GM19239 (cell line): ENCODE measurements around the gene LKAAEAR1.
"Not testable (repeated sequence)": the region's sequence is repeated elsewhere in the genome, so short reads cannot be mapped to it uniquely, and the experiment has no call there.

Source experiments
- DNase-seq: peaks from one replicate; pipeline ENCODE4 v3.0.0; 2011; ENCODE audit warnings: low spot score; ENCODE audit not compliant: insufficient read length
- FAIRE-seq: peaks from 2 replicates; lab custom pipeline; 2011; peaks lifted over from hg19 to GRCh38; lab: Jason Lieb, UNC

Gene LKAAEAR1, protein sequence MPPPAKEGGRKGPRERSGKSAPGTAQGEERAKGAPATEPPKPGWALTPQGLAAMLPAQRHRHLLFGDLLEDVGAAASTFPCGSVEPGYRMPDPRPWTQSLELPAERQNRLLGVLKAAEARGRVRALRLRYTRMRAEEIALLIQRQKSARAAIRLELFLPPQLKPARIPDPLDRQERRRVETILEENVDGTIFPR

DNA sequence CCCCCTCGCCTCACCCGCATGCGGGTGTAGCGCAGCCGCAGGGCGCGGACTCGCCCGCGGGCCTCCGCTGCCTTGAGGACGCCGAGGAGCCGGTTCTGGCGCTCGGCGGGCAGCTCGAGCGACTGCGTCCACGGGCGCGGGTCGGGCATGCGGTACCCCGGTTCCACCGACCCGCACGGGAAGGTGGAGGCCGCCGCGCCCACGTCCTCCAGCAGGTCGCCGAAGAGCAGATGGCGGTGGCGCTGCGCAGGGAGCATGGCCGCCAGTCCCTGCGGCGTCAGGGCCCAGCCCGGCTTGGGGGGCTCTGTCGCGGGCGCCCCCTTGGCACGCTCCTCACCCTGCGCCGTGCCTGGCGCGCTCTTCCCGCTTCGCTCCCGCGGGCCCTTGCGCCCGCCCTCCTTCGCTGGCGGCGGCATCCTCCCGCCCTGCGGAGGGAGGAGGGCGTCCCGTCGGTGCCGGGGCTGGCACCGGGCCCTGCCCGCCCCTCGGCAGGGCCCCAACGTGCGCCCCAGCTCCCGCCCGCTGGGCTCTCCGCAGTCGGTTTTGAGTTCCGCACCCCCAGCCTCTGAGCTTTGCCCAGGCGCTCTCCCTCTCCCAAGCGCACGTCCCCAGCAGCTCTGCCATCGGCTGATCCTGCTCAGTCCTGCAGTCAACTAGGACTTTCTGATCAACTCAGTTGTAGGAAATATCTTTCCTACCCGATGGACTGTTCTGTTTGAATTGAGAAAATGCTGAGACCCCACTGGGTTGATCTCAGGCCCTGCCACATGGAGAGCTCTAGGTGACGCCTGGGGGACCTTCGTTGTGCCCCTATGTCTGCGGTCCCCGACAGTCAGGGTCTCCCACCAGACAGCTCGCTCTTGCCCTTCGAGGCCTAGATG, at the start of gene LKAAEAR1:
TSS of gene LKAAEAR1 (minus strand) at position 595 of the 881 bp plus-strand sequence. CDS start at position 416, 179 bp downstream.
- DNase-seq, result no peak
- FAIRE-seq, result no peak

DNA sequence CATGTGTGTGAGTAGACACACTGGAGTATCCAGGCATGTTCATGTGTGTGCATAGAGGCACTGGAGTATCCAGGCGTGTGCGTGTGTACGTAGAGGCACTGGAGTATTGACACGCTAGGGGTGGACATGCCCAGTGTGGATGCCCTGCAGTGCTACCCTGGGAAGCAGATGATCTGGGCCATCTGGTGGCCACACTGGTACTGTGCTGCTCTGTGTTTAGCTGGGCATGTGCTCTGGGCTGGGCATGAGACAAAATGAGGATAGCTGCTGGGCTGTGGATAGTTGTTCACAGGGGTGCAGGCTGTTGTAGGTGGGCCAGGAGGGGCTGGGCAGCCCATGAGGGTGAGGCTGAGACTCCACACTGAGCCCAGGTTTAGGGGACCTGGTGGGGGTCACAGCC, 47.2 kb upstream of the LKAAEAR1 start:
- no peak for DNase-seq
- FAIRE-seq, result no peak

DNA sequence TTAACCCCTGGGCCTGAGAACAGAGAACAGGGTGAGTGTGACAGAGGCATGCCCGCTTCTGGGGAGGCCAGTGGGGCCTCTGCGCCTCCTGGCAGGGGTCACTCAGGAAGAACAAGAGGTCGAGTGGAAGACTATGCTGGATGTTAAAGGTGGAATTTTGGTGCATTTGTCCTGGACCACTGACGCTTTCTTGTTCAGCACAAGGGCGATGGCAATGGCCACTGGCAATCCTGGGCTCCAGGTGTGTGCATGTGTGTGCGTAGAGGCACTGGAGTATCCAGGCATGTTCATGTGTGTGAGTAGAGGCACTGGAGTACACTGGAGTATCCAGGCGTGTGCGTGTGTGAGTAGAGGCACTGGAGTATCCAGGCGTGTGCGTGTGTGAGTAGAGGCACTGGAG, 46.7 kb upstream of the LKAAEAR1 start:
- FAIRE-seq, result no peak
- no peak for DNase-seq

DNA sequence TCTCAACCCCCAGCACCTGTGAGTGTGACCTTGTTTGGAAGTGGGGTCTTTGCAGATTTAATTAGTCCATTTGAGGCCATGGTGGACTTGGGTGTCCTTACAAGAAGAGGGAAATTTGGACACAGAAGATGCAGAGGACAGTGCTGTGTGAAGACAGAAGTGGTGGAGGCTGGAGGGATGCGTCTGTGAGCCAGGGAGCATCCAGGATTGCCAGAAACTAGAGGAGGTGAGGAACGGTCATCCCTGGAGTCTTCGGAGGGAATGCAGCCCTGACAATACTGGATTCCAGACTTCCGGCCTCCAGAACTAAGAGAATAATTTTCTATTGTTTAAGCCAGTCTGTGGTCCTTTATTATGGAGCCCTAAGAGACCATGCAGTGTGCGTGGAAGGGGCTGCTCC, 46.1 kb upstream of the LKAAEAR1 start:
- no peak for DNase-seq
- no peak for FAIRE-seq

DNA sequence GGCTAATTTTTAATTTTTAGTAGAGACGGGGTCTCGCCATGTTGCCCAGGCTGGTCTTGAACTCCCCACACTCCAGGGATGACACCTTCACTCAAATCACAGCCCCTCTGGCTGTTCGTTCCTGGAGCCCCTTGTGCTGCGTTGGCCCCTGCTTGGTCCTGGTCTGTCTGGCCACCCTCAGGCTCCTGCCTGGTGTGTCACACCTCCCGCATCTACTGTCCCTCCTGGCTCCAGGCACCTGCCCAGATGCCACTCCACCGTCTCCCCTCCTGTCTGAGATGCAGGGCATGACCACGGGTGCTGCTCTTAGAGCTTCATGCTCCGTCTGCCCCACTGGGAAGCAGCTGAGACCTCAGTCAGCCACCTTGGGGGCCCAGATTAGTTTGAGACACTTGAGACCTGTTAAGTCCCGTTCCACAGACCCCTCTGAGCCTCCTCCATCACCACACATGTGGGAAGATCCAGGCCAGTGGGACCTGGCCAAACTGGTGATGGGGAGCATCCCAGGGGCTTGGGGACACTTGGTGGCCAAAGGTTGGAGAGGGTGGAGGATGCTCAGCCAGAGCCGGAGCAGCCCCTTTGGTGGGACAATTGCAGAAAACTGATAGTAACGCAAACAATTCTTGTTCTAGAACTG, 45.1 kb upstream of the LKAAEAR1 start:
- FAIRE-seq (no peak), DNase-seq (no peak)

DNA sequence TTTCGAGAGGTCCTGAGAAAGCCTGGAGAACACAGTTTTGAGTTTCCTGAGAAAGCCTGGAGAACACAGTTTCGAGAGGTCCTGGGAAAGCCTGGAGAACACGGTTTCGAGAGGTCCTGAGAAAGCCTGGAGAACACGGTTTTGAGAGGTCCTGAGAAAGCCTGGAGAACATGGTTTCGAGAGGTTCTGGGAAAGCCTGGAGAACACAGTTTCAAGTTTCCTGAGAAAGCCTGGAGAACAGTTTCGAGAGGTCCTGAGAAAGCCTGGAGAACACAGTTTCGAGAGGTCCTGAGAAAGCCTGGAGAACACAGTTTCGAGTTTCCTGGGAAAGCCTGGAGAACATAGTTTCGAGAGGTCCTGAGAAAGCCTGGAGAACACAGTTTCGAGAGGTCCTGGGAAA, 39.3 kb upstream of the LKAAEAR1 start:
- not testable (repeated sequence) for FAIRE-seq, DNase-seq

DNA sequence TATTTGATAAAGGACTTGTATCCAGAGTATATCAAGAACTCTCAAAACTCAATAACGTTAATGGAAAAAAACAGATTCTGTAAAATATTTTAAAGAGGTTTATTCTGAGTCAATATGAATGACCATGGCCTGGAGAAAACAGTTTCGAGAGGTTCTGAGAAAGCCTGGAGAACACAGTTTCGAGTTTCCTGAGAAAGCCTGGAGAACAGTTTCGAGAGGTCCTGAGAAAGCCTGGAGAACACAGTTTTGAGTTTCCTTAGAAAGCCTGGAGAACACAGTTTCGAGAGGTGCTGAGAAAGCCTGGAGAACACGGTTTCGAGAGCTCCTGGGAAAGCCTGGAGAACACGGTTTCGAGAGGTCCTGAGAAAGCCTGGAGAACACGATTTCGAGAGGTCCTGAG, 38.7 kb upstream of the LKAAEAR1 start:
- FAIRE-seq, DNase-seq: not testable (repeated sequence)

DNA sequence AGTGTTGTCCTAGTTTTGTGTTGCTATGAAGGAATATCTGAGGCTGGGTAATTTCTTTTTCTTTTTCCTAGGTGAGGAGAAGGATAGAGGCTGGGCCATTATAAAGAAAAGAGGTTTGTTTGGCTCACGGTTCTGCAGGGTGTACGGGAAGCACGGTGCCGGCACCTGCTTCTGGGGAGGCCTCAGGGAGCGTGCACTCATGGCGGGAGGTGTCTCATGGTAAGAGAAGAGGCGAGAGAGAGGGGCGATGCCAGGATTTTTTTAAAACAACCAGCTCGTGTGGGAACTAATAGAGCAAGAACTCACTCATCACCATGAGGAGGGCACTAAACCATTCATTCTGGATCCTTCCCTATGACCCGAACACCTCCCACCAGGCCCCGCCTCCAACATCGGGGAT, 37.4 kb upstream of the LKAAEAR1 start:
- FAIRE-seq (no peak), DNase-seq (no peak)

DNA sequence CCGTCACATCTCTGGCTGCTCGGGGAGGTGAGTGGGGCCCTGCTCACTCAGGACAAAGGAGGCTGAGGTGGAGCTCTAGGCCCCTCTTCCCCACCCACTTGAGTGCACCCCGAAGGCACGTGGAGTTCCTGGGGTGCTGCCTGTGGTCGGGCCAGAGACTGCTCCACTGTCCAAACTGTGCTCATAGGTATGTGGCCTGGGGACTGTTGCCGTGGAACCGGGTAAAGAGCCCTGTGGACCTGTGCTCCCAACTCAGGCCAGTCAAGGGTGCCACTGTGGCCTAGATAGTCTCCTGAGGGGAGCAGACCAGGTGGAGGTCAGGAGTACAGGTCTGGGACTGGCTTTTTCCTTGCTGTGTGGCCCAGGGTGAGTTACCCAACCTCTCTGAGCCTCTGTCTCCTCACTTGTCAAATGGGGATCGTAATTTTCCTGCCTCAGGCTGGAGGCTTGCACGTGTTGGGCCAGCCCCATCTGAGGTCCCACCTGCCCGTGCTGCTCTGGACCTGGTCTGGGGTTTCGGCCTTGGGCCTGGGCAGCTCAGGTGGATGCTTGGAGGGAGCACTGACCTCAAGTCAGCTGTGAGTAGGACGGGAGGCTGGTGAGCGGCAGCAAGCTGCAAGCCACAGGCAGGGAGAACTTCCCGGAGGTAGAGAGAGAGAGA, 35.6 kb upstream of the LKAAEAR1 start:
- no peak for FAIRE-seq

DNA sequence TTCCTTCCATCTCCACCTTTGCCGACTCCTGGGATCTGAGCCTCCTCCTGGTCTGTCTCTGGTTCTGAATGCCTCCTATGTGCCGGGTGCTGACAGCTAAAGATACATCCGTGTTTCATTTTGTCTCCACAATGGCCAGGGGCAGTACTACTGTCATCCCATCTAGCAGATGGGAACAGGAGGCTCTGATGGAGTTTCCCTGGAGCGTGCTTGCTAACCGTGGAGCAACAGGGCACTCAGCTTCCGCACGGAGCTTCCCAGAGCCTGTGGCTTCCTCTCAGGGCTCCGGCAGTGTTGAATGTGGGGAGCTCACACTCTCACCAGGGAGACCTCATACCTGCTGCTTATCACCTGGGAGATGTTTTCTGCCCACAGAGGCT, 35.1 kb upstream of the LKAAEAR1 start:
- FAIRE-seq (no peak), DNase-seq (no peak)

More for the DNA sequence above, 35.6 kb upstream of the LKAAEAR1 start:
- DNase-seq, result no peak

DNA sequence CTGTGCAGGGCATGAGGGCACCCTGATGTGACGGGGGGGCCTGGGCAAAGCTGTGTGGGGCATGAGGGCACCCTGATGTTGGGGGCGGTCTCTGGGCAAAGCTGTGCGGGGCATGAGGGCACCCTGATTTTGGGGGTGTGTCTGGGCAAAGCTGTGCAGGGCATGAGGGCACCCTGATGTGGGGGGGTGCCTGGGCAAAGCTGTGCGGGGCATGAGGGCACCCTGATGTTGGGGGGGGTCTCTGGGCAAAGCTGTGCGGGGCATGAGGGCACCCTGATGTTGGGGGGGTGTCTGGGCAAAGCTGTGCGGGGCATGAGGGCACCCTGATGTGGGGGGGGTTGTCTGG, 33.2 kb upstream of the LKAAEAR1 start:
- DNase-seq, FAIRE-seq: not testable (repeated sequence)

DNA sequence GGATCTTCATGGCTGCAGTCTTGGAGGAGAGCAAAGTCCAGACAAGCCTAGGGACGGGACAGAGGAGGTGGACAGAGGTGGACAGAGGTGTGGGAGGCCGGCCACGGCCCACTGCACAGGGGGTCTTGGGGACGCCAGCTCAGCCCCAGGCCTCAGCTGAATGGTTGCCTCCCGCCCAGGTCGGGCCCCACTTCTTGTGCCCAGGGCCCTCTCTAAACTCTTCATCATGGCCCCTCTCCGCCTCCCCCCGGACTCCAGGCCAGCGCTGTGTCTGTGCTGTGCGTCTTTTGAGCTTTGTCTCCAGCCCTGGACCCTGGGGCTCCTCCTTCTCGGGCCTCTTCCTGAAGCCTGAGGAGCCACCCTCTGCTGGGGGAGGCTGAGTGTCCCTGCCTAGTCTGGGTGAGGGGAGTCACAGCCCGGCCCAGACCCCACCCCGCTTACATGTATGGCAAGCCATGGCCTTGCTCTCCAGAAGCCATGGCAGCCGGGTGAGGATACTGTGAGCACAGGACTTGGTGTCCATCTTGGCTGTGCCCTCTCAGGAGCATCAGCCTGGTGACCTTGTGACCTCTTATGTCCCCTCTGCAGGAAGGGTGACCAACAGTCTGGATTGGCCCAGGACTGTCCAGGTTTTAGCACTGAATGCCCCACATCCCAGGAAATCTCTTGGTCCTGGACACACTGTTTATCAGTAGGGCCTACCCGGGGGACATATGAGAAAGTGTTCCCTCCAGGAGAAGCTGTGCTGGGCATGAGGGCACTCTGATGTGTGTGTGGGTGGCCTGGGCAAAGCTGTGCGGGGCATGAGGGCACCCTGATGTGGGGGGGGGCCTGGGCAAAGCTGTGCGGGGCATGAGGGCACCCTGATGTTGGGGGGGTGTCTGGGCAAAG, 32.6 kb upstream of the LKAAEAR1 start:
- no peak for FAIRE-seq
- DNase-seq, result no peak

DNA sequence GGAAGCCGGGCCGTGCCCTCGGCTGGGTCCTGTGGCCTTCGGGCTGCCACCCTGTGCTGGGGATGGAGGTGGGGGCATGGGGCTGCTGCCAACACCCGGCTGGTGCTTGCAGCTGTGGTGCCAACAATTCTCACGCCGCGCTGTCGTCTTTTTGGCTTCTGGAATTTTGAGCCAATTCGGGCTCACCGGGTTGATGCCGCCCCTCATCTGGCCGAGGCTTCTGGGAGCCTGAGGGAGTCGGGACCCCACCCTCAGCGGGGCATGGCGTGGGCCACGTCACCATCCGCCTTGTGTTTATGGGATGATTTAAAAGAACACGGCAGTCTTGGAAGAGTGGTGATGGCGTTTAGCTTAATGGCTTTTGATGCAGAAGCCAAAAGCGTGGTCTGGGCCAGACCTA, 31.8 kb upstream of the LKAAEAR1 start:
- DNase-seq, result no peak
- FAIRE-seq, result no peak

DNA sequence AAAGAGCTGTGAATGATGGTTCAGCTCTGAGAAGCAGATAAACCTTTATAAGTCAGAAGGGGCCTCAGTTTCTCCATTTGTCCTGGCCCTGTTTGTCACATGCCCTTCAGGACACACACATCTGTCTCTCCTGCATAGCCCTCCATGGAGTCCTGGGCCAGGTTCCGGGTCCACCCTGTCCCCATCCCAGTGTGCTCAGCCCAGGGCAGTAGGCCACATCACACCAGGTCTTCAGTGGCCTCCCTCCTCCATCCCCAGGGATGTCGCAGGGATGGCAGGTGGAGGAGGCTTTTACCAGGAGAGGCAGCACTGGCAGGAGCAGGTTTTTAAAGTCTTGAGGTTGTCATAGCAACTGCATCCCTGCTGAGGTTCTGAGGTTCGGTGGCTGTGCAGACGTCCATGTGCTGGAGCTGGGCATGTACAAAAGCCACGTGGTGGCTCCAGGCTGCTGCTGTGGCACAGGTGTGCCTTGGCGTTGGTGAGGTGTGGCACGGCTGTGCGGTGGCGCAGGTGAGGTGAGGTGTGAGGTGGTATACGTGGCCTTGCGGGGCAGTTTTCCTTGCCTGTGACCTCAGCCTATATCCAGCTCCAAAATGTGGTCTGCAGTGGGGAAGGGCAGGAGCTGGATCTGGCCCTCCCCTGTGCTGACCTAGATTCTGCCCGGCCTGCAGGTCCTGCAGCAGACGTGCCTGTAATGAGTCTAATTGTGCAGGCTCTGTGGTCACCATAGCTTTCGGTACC, 31.1 kb upstream of the LKAAEAR1 start:
- FAIRE-seq (no peak), DNase-seq (no peak)

DNA sequence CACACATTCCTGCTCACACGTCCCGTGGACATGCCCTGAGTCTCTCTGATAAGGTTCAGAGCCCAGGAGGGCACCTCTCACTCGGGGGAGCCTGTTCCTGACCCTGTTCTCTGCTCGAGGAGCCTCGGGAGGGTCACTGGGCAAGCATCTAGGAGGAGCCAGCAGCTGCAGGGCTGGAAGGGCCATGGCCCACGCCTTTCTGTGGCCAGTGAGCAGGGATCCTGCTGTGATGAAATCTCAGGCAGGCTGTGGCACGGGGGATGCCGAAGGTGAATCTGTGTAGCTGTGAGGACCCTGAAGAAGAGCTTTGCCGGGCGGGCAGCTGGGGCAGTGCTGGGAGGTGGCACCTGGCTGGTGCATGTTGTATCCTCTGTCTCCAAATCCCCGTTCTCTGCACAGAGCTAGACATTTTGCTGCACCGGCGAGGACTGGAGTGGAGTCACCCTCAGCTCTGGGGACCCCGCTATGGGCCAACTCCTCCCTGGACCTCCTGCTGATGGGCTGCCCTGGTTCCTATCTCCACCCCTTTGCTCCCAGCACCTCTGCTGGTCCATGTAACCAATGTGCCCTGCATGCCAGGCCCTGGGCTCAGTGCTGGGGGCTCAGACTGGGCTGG, 30.3 kb upstream of the LKAAEAR1 start:
- DNase-seq (no peak), FAIRE-seq (no peak)

DNA sequence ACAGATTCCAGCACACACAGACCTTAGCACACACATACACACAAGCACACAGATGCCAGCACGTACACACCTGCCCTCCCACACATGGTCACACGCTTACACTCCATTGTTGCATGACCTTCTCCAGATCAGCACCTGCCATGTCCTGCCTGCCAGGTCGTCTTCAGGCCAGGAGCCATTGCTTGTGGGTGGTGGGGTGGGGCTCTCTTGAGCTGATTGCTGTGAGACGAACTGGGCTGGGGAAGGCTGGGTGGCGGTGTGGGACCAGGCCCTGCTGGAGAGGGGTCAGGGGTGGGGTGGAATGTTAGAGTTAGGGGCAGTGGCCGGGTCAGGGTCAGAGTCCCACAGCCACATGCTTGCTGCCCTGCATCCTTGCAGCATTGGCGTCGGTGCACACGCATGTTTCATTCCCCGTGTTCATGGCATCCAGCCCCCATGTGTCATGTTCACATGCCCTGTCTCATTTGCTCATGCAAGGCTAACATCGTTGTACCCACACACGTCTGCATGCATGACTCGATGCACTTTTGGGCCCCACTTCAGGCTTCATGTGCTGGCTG, 29.7 kb upstream of the LKAAEAR1 start:
- DNase-seq (no peak), FAIRE-seq (no peak)

DNA sequence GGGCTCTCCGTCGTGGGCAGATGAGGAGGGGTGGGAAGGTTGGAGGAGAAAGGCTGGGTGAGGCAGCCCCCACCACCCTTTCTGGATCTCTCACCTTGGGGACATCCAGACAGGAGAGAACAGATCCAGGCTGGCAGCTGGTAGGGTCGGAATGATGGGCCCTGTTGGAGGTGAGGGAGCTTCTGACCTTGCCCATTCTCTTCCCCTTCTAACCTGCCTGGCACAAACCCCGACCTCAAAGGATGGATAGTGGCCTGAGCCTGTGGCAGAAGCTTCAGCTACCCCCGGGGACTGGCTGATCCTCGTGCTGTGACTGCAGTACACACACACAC, 29.2 kb upstream of the LKAAEAR1 start:
- FAIRE-seq (no peak), DNase-seq (no peak)

DNA sequence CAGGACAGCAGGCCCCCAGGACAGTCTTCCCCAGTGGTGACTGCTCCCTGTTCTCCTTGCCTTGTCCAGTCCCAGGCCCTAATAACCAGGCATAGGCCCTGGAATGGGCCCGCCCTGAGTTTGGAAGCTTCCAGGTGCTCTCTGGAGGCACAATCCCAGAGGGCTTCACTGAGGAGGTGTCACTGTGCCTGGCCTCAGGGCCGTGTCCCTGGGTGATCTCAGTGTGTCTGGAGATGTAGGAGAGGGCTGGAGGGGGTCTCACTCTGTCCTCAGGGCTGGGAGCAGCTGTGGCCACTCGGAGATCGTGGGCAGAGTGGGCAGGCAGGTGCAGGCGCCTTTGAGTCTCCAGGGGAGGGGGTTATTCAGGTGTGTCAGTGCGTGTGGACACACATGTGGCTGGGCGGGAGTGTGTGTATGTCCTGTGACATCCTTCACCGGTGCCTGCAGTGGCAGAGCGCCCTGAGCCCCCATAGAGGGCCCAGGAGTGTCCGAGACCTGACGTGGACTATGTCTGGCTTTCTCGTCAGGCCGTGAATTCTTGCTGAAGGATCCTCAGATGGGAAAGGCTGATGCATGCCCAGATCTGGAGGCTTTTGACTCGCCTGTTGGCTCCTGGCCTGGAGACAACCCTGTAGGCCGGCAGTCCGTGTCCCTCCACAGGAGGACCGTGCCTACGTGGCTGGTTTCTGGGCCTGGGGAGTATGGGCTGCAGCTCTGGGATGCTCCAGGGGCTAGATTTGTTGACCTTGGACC, 28.7 kb upstream of the LKAAEAR1 start:
- DNase-seq (no peak), FAIRE-seq (no peak)
